Activated T-cell treated with anti-CD3 and anti-CD28 coated beads for 48 hours (primary cell): ENCODE measurements around the gene EPHA4.

Source experiments
- DNase-seq: peaks from one replicate; pipeline ENCODE4 v3.0.0-alpha.2; 2020; ENCODE audit warnings: low read depth

EPHA4 gene

DNA sequence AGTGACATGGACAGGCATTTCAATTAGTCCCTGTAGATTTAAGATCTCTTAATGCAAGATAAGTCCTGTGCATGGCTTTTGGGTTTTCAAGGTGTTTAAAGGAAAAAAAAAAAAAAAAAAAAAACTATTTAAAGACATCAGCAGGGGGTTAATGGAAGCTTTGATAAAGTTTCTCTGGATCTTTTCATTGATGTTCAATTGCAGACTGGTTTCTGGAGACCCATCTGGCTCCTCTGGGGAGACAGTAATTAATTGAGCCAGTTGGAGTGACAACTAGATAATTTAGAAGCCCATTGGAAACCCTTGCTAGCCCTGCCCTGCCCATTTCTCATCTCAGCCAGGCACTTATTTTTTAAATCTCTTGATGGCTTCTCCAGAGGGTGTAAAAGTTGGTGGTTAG, 98.7 kb downstream of the EPHA4 start:
- DNase-seq: no peak

DNA sequence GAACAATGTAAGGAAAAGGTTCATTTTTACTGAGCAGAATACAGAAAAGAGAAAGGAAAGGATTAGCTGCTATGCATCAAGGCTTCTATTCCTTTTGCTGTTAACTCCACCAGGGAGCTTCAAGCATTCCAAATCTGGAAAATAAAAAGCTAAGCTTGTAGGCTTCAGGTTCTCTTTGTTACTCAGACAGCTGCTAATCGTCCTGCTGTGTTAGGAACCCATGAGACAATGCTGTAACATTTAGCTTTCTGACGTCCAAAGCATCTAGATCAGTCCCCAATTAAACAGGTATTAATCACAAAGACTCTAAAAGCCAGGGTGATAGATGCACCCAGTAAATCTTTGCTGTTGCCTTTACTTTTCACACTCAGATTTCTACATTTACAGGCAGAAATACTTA, 103.8 kb downstream of the EPHA4 start:
- no peak for DNase-seq

- no peak for DNase-seq
Measured at GRCh38 chr2:221467610-221468009, 104.5 kb downstream of the EPHA4 start.

DNA sequence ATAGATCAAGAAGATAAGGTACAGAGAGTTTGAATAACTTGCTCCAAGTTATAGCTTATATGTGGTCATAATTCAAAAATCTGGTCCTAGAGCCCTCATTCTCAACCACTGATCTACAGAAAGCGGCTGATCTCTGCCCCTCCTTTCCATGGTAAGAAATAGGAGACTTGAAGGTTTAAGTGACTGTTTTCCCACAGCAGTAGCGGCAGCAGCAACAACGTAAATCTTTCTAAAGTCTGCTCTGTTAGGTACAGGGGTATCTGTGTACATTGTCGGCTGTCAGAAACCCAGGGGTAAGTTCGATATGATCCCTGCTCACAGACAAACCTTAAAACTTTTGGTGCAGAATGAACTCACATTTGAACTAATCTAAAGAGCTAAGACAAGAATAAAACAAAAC, 105.4 kb downstream of the EPHA4 start:
- no peak for DNase-seq

DNA sequence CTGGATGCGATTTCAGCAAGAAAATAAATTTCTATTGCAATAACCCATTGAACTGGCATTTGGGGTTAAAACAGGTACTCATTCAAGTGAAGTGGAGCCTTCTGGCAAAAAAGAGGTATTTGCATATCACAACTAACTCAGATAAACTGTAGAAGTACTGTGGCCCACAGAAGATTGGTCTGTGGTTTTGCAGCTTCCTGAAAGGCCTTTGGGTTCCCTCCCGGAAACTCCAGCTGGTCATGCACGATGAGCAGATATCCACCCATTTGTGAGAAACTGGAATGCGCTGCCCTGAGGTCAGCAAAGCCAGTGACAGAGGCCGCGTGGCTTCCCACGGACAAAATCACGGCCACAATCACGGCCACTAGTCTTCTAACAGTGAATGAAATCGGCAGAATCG, 106.3 kb downstream of the EPHA4 start:
- no peak for DNase-seq

- no peak for DNase-seq
Measured at GRCh38 chr2:221464971-221465370, 107.1 kb downstream of the EPHA4 start.

- DNase-seq: no peak
Measured at GRCh38 chr2:221463241-221463896, 108.7 kb downstream of the EPHA4 start.

- DNase-seq: no peak
Measured at GRCh38 chr2:221461901-221462300, 110.2 kb downstream of the EPHA4 start.

DNA sequence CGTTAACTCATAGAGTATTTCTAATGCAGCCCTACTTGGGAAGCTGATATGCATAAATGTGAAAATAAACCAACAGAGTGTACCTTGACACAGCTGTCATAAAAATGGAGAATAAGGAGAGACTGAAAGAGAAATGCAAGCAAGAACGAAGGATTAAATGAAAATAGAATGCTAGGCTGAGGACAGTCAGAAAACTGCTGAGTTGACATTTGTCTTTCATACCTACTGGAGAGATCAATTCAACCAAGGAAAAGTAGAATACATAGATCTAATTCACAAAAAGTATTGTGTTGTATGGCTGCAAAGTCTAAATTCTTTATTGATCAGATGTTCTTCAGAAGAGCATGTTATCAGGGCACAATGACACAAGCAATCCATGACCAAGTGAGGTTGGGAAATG, 112.0 kb downstream of the EPHA4 start:
- DNase-seq: no peak

GRCh38 chr2:221458578-221458977, 113.5 kb downstream of the EPHA4 start:
- no peak for DNase-seq

DNA sequence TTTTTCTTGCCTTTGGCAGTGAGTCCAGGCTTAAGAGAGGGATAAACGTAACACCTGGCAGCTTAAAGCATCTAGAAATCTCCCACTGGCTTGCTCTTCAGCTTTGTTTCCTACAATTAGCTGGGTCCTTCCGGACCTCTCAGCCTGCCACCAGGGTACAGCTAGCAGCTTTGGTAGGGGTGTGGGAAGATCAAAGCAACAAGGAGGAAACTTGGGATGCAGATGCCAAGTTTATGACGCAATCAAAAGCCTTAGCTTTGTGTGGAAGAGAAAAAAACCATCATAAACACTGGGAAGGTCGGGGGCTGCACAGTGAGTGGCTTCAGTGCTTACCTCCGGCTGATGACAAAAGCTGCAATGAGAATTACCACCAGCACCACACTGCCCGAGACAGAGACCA, 116.9 kb downstream of the EPHA4 start:
- no peak for DNase-seq

DNA sequence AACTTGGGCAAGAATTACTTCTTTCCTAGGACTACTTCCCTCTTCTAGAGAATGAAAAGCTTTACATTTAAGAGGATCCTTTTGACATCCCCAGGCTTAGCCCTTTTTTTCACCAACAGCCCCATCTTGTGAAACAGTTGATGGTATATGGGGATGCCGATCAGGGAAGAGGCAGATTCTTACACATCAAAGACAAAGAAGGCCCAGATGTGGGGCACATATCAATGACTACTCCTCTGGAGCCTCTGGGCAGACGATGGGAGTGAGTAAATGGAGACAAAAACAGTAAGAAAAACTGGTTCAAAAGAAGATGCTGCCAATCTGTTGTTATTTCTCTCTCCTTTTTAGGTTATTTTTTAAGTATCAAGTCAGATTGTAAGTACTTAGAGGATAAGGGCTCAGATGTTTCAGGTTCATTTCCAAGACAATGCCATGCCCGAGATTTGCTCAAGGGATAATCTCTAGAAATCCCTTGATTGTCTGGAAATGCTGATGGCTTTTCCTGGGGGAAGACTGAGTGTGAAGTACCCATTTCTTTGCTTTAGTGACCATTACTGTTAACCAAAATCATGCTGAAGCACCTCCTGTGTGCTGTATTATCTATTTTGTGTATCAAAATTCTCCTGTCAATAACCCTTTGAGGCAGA, 117.5 kb downstream of the EPHA4 start:
- no peak for DNase-seq

DNA sequence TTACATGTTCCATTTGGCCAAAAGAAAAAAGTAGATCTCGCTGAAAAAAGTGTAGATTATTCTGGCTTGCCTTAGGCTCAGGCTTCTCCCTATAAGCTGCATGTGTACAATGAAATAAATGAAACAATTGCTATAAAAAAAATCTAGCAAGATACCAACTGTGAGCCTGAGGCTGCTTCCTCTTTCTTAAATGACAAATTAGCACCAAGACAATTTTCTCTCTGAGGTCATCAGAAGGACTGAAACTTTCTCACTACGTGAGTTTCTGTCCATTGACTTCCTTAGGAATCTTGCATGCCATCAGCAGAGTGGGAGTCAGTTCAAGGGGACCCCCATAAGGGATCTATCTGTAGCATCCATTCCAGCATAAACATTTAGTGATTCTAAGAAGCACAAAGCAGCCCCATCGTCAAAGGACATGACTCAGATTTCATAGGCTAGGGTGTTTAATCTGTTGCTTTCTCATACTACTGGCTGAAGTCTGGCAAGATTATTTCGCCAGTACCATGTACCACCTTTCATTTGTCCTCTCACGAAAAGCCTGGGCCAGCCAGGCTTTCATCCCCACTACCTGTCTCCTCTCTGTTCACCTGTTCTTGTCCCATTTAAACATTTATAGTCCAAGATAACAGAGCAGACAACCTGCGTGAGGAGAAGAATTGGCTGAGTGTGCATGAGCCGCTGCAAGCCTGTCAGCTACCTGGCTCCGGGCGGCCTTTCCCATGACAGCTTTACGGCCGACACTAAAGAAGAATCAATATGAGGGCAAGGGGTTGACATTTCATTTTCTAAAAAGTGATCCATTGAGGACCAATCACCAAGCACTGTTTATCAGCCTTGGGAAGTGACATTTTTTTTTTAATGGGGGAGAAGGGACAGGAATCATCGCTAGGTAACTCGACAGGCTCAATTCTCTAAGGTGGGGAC, 120.0 kb downstream of the EPHA4 start:
- no peak for DNase-seq

DNA sequence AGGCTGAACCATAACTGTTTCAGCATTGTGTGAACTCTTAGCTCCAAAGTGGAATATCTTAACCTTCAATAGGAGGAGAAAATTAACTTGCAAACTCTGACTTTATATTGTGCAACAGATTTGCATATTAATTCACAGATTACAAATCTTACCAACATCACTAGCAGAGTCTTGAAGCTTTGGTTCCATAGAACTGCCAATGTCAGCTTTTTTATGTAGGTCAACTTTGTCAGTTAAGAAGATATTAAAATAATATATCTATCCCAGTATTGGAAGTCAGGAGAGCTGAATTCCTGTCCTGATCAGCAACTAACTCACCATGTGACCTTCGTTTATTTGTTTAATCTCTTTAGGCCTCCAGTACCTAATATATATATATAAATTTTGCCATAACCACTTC, 121.8 kb downstream of the EPHA4 start:
- no peak for DNase-seq

DNA sequence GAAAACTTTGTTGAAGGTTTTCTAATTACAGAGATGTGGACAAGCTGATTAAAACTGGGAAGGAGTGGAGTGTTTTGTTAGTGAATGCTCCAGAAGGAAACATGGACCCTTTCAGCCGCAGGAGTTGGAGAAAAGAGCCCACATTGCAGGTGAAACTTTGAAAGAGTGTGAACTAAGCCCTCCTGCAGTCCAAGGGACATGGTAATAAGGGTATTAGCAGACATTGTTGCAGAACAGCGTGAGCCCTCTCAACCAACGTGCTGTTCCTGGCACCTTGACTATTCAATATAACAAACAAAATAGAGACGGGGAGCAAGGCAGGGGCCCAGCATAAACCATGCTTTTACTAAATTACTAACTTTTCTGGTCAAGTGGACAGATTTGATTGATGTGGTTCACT, 122.7 kb downstream of the EPHA4 start:
- DNase-seq: no peak

DNA sequence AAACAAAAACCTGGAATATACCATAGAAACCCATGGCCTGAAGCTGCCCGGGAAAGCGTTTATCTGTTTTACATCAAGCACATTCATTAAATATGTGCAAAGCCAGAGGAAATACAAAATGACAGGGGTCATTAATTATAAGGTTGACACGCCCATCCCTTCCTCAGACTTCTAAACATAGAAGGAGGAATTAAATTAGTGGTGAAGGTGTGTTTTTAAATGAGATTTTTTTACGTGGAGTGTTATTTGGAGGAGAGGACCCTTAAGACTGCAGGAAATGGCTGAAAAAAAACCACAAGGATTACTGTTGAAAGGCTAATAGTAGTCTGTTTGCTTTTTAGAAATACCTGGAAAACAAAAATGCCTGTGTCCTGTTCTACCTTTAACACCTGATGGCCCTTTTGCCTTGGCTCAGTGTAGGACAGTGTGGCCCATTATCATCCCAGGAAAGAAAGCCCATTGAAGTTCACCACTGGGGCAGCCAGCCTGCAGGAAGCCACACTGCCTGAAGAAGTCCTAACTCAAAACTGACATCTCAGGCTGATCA, 123.2 kb downstream of the EPHA4 start:
- DNase-seq: no peak

GRCh38 chr2:221448057-221448843, 123.9 kb downstream of the EPHA4 start:
- DNase-seq: no peak

- DNase-seq: no peak
Measured at GRCh38 chr2:221447310-221447709, 124.8 kb downstream of the EPHA4 start.

DNA sequence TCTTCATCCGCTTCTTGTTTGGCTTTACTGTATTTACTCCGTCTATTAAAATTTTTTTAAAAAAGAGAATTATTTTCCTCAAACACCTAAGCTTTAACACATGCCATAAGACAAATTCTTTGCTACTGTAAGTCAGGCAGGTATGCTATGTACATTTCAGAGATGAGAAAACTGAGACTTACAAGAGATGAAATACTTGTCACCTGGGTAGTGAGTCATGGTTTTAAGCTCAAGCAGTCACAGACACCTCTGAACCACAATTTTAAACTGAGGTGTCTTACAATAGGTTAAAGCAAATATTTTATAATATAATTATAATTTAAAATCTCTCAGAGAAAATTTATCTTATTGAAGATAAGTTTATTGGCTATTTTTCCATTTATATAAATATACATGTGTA, 126.0 kb downstream of the EPHA4 start:
- no peak for DNase-seq

DNA sequence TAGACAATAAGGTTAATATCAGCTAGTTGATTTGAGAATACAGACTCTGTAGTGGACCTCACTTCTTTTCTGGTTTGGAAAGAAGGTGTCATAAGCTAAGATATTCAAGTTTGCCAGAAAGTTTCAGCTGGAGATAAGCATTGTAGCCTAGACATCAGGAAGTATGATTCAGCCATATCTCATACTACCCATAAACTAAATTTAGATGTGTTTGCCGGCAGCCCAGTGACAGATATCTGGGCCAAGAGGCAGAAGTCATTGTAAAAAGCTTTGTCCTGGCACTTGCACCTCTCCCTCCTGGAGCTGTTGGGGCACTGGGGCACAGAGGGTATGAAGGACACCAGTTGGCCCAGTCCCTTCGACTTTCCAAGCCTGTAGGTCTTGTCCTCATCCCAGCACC, 128.0 kb downstream of the EPHA4 start:
- DNase-seq: no peak

GRCh38 chr2:221443645-221444044, 128.5 kb downstream of the EPHA4 start:
- DNase-seq: no peak

GRCh38 chr2:221442128-221442527, 130.0 kb downstream of the EPHA4 start:
- no peak for DNase-seq
